ENCODE measurements around the gene TMTC1.
A peak's percentile ranks its signal among the peaks of the same experiment; 100 is the strongest.

Gene TMTC1

DNA sequence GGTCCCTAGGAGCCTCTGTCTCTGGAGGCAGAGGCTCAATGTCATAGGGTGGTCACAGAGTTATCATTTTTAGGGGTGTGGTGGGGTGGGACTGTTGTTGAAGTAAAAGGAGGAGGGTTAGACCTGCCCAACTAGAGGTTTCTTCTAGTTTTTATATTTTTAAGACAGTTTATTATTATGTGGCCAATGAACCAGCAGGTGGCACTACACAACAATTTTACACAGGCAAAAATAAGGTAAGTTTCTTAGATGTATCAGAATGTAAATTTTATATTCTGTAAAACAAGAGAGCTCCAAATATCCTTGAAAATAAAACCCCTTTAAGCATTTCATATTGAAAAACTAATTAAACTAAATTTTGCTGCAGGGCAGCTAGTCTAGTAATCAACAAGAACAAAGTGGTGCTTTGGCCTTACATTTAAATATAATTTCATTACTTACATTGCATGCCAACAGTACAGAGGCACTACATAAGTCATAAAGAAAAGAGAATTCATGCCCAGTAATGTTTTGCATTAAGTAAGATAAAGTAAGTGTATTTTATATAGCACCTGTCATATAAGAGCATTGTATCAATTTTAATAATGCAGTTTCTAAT, 264.1 kb downstream of the TMTC1 start:
- in situ Hi-C loops (cut with MboI; ENCODE audit: low sequenced_read_pairs, unreplicated experiment), result loop anchor here (10.0 kb wide), 1 partner anchor 1285 kb away; no protein-coding TSS in a partner anchor
- peak; percentile 25 for DNase-seq (ENCODE audit: low spot score)
- TF ChIP-seq, protein P1, sequence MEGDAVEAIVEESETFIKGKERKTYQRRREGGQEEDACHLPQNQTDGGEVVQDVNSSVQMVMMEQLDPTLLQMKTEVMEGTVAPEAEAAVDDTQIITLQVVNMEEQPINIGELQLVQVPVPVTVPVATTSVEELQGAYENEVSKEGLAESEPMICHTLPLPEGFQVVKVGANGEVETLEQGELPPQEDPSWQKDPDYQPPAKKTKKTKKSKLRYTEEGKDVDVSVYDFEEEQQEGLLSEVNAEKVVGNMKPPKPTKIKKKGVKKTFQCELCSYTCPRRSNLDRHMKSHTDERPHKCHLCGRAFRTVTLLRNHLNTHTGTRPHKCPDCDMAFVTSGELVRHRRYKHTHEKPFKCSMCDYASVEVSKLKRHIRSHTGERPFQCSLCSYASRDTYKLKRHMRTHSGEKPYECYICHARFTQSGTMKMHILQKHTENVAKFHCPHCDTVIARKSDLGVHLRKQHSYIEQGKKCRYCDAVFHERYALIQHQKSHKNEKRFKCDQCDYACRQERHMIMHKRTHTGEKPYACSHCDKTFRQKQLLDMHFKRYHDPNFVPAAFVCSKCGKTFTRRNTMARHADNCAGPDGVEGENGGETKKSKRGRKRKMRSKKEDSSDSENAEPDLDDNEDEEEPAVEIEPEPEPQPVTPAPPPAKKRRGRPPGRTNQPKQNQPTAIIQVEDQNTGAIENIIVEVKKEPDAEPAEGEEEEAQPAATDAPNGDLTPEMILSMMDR (IDR thresholded peaks at IDR 0.05; ENCODE audit: borderline replicate concordance, control extremely low read depth, extremely low read depth, insufficient read depth, missing control alignments), result peak; percentile 32

DNA sequence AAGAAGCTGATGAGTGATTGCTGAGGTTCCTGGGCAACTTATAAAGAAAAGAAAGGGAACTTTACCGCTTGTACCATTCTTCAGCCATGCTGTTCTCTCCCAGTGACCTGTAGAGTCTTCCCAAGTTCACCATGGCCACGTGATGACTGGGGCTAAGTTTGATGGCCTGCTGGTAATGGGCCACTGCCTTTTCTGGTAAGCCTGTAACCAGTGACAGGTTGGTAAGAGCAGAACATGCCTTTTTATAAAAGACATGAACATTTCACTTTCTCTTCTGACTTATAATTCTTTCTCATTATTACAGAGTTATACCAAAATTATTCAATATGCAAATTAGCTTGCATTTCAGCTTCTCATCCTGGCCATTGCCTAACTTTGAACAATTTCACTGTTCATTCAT, 265.3 kb downstream of the TMTC1 start:
- in situ Hi-C loops (cut with MboI; ENCODE audit: low sequenced_read_pairs, unreplicated experiment), result no loop called here
- TF ChIP-seq, protein P1 (IDR thresholded peaks at IDR 0.05; ENCODE audit: borderline replicate concordance, control extremely low read depth, extremely low read depth, insufficient read depth, missing control alignments), result no peak
- no peak for DNase-seq (ENCODE audit: low spot score)

DNA sequence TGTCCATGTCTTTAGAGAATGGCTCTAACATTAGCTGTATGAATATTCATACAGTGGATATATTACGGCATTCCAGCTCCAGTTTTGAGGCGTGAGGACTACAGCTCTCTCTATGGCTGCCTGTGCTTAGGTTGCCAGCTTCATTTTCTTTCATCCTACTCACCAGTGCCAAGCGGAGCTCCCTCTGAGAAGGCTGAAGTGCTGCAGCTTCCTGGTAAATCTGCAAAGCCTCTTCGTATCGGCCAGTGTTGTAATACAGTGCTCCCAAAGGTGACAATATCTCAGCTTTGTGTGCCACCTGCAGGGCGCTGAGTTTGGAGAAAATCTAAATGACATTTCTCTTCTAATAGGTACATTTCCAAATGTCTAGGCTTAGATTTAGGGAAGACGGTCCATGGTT, 266.5 kb downstream of the TMTC1 start:
- in situ Hi-C loops (cut with MboI; ENCODE audit: low sequenced_read_pairs, unreplicated experiment), result no loop called here
- no peak for DNase-seq (ENCODE audit: low spot score)
- TF ChIP-seq, protein P1 (IDR thresholded peaks at IDR 0.05; ENCODE audit: borderline replicate concordance, control extremely low read depth, extremely low read depth, insufficient read depth, missing control alignments), result no peak

- TF ChIP-seq, protein P1 (IDR thresholded peaks at IDR 0.05; ENCODE audit: borderline replicate concordance, control extremely low read depth, extremely low read depth, insufficient read depth, missing control alignments), result no peak
- in situ Hi-C loops (cut with MboI; ENCODE audit: low sequenced_read_pairs, unreplicated experiment), result no loop called here
- DNase-seq (ENCODE audit: low spot score), result no peak
These were observed 267.3 kb downstream of the TMTC1 start for GRCh38 chr12:29516431-29516875.

DNA sequence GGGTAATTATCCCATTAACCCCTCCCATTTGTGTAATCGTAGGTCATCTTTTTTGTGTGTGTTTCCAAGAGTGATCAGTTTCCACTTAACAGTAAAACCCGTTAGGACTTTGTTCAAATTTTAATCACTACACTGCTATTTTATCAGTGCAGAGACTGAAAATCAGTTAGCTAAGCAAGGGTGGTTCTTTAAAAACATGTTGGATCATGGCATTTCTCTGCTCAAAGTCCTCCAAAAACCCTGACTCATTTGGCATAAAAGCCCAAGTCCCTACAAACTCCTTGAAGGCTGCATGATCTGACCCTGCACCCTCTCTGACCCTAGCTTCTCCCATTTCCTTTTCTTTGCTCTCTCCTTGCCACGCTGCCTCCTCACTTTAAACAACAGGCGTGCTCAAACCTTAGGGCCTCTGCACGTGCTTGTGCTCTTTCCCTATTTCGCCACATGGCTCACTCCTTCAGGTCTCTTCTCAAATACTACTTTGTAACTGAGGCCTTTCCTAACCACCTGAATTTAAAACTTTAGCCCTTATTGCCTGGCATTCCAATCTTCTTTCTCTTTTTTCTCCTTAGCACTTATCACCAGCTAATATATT, 273.1 kb downstream of the TMTC1 start:
- TF ChIP-seq, protein P1 (IDR thresholded peaks at IDR 0.05; ENCODE audit: borderline replicate concordance, control extremely low read depth, extremely low read depth, insufficient read depth, missing control alignments), result no peak
- DNase-seq (ENCODE audit: low spot score), result no peak
- in situ Hi-C loops (cut with MboI; ENCODE audit: low sequenced_read_pairs, unreplicated experiment), result no loop called here

DNA sequence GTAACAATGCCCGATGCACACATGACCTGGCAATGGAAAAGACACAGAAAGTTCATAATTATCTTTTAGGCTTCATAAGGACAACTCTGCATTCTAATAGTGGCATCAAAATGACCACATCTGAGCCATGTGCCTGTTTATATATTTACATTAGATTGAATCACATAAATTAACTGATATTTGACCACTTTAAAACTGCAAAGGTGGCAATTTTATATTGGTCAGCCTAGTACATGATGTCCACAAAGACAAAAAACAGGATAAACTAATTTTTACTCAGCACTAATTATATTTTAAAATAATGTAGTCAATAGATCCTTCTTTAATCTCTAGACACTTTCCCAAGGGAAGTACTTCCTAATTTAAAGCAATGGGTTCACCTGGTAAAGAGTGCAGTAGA, 274.2 kb downstream of the TMTC1 start:
- in situ Hi-C loops (cut with MboI; ENCODE audit: low sequenced_read_pairs, unreplicated experiment), result no loop called here
- TF ChIP-seq, protein P1 (IDR thresholded peaks at IDR 0.05; ENCODE audit: borderline replicate concordance, control extremely low read depth, extremely low read depth, insufficient read depth, missing control alignments), result no peak
- DNase-seq (ENCODE audit: low spot score), result no peak
